Immature natural killer cell (primary cell): ENCODE results near the gene SPATA31C2. TPM values are rescaled to one million over a fixed set of nuclear protein-coding genes. Genes with fewer than 3 reads are reported as not detected.
"Not testable (repeated sequence)": the region's sequence is repeated elsewhere in the genome, so short reads cannot be mapped to it uniquely, and the experiment has no call there.

Experiments used
- DNase-seq, 3 donors: peaks; one replicate each; pipeline ENCODE4 v3.0.0; 2022; ENCODE audit warnings: mixed read lengths in 1 of 3
- H3K27ac Mint-ChIP-seq, 6 donors: one replicate each; pipeline ENCODE4 v1.8.0; 2020; ENCODE audit warnings: mixed read lengths in 6 of 6, mild to moderate bottlenecking in 5 of 6, inconsistent platforms in 4 of 6, moderate library complexity in 3 of 6
- H3K27me3 Mint-ChIP-seq, 3 donors: one replicate each; pipeline ENCODE4 v1.8.0; 2020 to 2021; ENCODE audit warnings: low read depth in 3 of 3, mild to moderate bottlenecking in 3 of 3, mixed read lengths in 3 of 3, moderate library complexity in 3 of 3, inconsistent platforms in 1 of 3
- H3K36me3 Mint-ChIP-seq, 3 donors: one replicate each; pipeline ENCODE4 v1.8.0; 2020; ENCODE audit warnings: mixed read lengths in 3 of 3, inconsistent platforms in 2 of 3, mild to moderate bottlenecking in 2 of 3
- H3K4me1 Mint-ChIP-seq, 2 donors: one replicate each; pipeline ENCODE4 v1.8.0; 2020; ENCODE audit warnings: inconsistent platforms in 2 of 2, mild to moderate bottlenecking in 2 of 2, mixed read lengths in 2 of 2, moderate library complexity in 1 of 2
- H3K4me3 Mint-ChIP-seq, 5 donors: one replicate each; pipeline ENCODE4 v1.8.0; 2020; ENCODE audit warnings: mild to moderate bottlenecking in 5 of 5, mixed read lengths in 5 of 5, inconsistent platforms in 3 of 5, moderate library complexity in 3 of 5
- H3K9me3 Mint-ChIP-seq, 6 donors: one replicate each; pipeline ENCODE4 v1.8.0; 2020; ENCODE audit warnings: mild to moderate bottlenecking in 6 of 6, mixed read lengths in 6 of 6, inconsistent platforms in 4 of 6, moderate library complexity in 3 of 6
- polyA plus RNA-seq, 3 donors: library from polyadenylated mRNA; unstranded; fragments of 300-500 nt; fragmentation: Illumina TruSeq; gene quantifications; one replicate each; pipeline ENCODE4 v1.2.3, GENCODE V29; 2021

SPATA31C2 gene
- polyA plus RNA-seq, 3 donors from 2014 or later: not detected

GRCh38 chr9:88168564-88168963, 30.3 kb upstream of the SPATA31C2 start:
- Mint-ChIP-seq H3K9me3 (peaks cover 0 to 2% (median 0%) of the 10 kb centered on the region in 6 donors), H3K36me3 (no peaks in the 10 kb centered on the region), H3K4me3 (no peak overlapping the region), H3K27ac (no peak overlapping the region), H3K27me3 (peaks cover 0 to 8% (median 4%) of the 10 kb centered on the region in 3 donors), H3K4me1 (no peaks in the 10 kb centered on the region)
- no peak for DNase-seq

- Mint-ChIP-seq H3K36me3 (no peaks in the 10 kb centered on the region), H3K9me3 (peaks cover 0 to 2% (median 0%) of the 10 kb centered on the region in 6 donors), H3K27ac (no peak overlapping the region), H3K27me3 (peaks cover 0 to 8% (median 4%) of the 10 kb centered on the region in 3 donors), H3K4me3 (no peak overlapping the region), H3K4me1 (no peaks in the 10 kb centered on the region)
- no peak for DNase-seq
Observed at GRCh38 chr9:88166660-88167059, 28.4 kb upstream of the SPATA31C2 start.

GRCh38 chr9:88164850-88165249, 26.6 kb upstream of the SPATA31C2 start:
- Mint-ChIP-seq H3K27me3 (peaks cover 4 to 10% (median 8%) of the 10 kb centered on the region in 3 donors), H3K36me3 (no peaks in the 10 kb centered on the region), H3K4me3 (no peak overlapping the region), H3K27ac (no peak overlapping the region), H3K4me1 (no peaks in the 10 kb centered on the region), H3K9me3 (peaks cover 0 to 2% (median 0%) of the 10 kb centered on the region in 6 donors)
- DNase-seq: no peak

- H3K36me3 Mint-ChIP-seq: no peaks in the 10 kb centered on the region
- H3K4me3 Mint-ChIP-seq: no peak overlapping the region
- H3K4me1 Mint-ChIP-seq: no peaks in the 10 kb centered on the region
- H3K9me3 Mint-ChIP-seq: peaks cover 0 to 2% (median 0%) of the 10 kb centered on the region in 6 donors
- peaks cover 4 to 14% (median 8%) of the 10 kb centered on the region in 3 donors for H3K27me3 Mint-ChIP-seq
- H3K27ac Mint-ChIP-seq: no peak overlapping the region
- no peak for DNase-seq
Observed at GRCh38 chr9:88161144-88161543, 22.9 kb upstream of the SPATA31C2 start.

- H3K27me3 Mint-ChIP-seq: peaks cover 4 to 18% (median 8%) of the 10 kb centered on the region in 3 donors
- no peaks in the 10 kb centered on the region for H3K36me3 Mint-ChIP-seq
- DNase-seq: no peak
- no peaks in the 10 kb centered on the region for H3K4me1 Mint-ChIP-seq
- H3K9me3 Mint-ChIP-seq: peaks cover 0 to 4% (median 0%) of the 10 kb centered on the region in 6 donors
- H3K27ac Mint-ChIP-seq: no peak overlapping the region
- no peak overlapping the region for H3K4me3 Mint-ChIP-seq
Observed at GRCh38 chr9:88143957-88144625, 5.8 kb upstream of the SPATA31C2 start.

GRCh38 chr9:88143179-88143578, 4.9 kb upstream of the SPATA31C2 start:
- Mint-ChIP-seq H3K4me1 (no peaks in the 10 kb centered on the region), H3K36me3 (no peaks in the 10 kb centered on the region), H3K27ac (no peak overlapping the region), H3K4me3 (no peak overlapping the region), H3K27me3 (peaks cover 4 to 18% (median 8%) of the 10 kb centered on the region in 3 donors), H3K9me3 (peaks cover 0 to 4% (median 0%) of the 10 kb centered on the region in 6 donors)
- DNase-seq: no peak

- not testable (repeated sequence) for H3K27me3 Mint-ChIP-seq, H3K4me3 Mint-ChIP-seq, H3K27ac Mint-ChIP-seq, H3K9me3 Mint-ChIP-seq, H3K36me3 Mint-ChIP-seq, DNase-seq, H3K4me1 Mint-ChIP-seq
Observed at GRCh38 chr9:88133552-88133951, 4.7 kb downstream of the SPATA31C2 start.

GRCh38 chr9:88129556-88129955, 8.7 kb downstream of the SPATA31C2 start:
- H3K27me3 Mint-ChIP-seq, H3K4me3 Mint-ChIP-seq, DNase-seq, H3K27ac Mint-ChIP-seq, H3K4me1 Mint-ChIP-seq, H3K36me3 Mint-ChIP-seq, H3K9me3 Mint-ChIP-seq: not testable (repeated sequence)

GRCh38 chr9:88127700-88128300, 10.5 kb downstream of the SPATA31C2 start:
- not testable (repeated sequence) for H3K36me3 Mint-ChIP-seq, H3K4me3 Mint-ChIP-seq

GRCh38 chr9:88123413-88123812, 14.9 kb downstream of the SPATA31C2 start:
- H3K4me3 Mint-ChIP-seq: not testable (repeated sequence)

More at GRCh38 chr9:88127700-88128300, 10.5 kb downstream of the SPATA31C2 start:
- not testable (repeated sequence) for H3K4me1 Mint-ChIP-seq, H3K27ac Mint-ChIP-seq, DNase-seq, H3K27me3 Mint-ChIP-seq, H3K9me3 Mint-ChIP-seq

GRCh38 chr9:88118121-88118520, 20.2 kb downstream of the SPATA31C2 start:
- not testable (repeated sequence) for H3K27me3 Mint-ChIP-seq, DNase-seq, H3K4me3 Mint-ChIP-seq, H3K27ac Mint-ChIP-seq, H3K9me3 Mint-ChIP-seq, H3K4me1 Mint-ChIP-seq, H3K36me3 Mint-ChIP-seq

More at GRCh38 chr9:88123413-88123812, 14.9 kb downstream of the SPATA31C2 start:
- not testable (repeated sequence) for H3K36me3 Mint-ChIP-seq, H3K9me3 Mint-ChIP-seq, DNase-seq, H3K4me1 Mint-ChIP-seq, H3K27me3 Mint-ChIP-seq, H3K27ac Mint-ChIP-seq

- H3K9me3 Mint-ChIP-seq, H3K36me3 Mint-ChIP-seq, H3K4me3 Mint-ChIP-seq, H3K27ac Mint-ChIP-seq, H3K27me3 Mint-ChIP-seq, H3K4me1 Mint-ChIP-seq, DNase-seq: not testable (repeated sequence)
Observed at GRCh38 chr9:88114968-88115612, 23.2 kb downstream of the SPATA31C2 start.

- not testable (repeated sequence) for H3K4me1 Mint-ChIP-seq, DNase-seq, H3K36me3 Mint-ChIP-seq, H3K9me3 Mint-ChIP-seq, H3K4me3 Mint-ChIP-seq, H3K27me3 Mint-ChIP-seq, H3K27ac Mint-ChIP-seq
Observed at GRCh38 chr9:88114283-88114967, 23.9 kb downstream of the SPATA31C2 start.
